ENCODE results near the gene UGT1A1.

The UGT1A1 gene

GRCh38 chr2:233766416-233766815 lies 6.3 kb downstream of the UGT1A1 start:
- no peak for DNase-seq (ENCODE audit: low spot score)
- TF ChIP-seq CTCF (IDR thresholded peaks at IDR 0.05; ENCODE audit: extremely low read depth, missing control alignments), result no peak

GRCh38 chr2:233768076-233768475 lies 8.0 kb downstream of the UGT1A1 start:
- DNase-seq (ENCODE audit: low spot score), result no peak
- TF ChIP-seq CTCF (IDR thresholded peaks at IDR 0.05; ENCODE audit: extremely low read depth, missing control alignments), result no peak

- no peak for DNase-seq (ENCODE audit: low spot score)
- no peak for TF ChIP-seq CTCF (IDR thresholded peaks at IDR 0.05; ENCODE audit: extremely low read depth, missing control alignments)
Observed at GRCh38 chr2:233769260-233769659, 9.2 kb downstream of the UGT1A1 start.

- TF ChIP-seq CTCF (IDR thresholded peaks at IDR 0.05; ENCODE audit: extremely low read depth, missing control alignments), result no peak
- DNase-seq (ENCODE audit: low spot score), result no peak
Observed at GRCh38 chr2:233772153-233772552, 12.1 kb downstream of the UGT1A1 start.

- DNase-seq (ENCODE audit: low spot score), result no peak
- no peak for TF ChIP-seq CTCF (IDR thresholded peaks at IDR 0.05; ENCODE audit: extremely low read depth, missing control alignments)
Observed at GRCh38 chr2:233772583-233772982, 12.5 kb downstream of the UGT1A1 start.

GRCh38 chr2:233773854-233774253 lies 13.8 kb downstream of the UGT1A1 start:
- DNase-seq (ENCODE audit: low spot score), result no peak
- TF ChIP-seq CTCF (IDR thresholded peaks at IDR 0.05; ENCODE audit: extremely low read depth, missing control alignments), result no peak

- no peak for DNase-seq (ENCODE audit: low spot score)
Observed at GRCh38 chr2:233775414-233775813, 15.3 kb downstream of the UGT1A1 start.

More at GRCh38 chr2:233775414-233775813, 15.3 kb downstream of the UGT1A1 start:
- TF ChIP-seq CTCF (IDR thresholded peaks at IDR 0.05; ENCODE audit: extremely low read depth, missing control alignments), result no peak
